Measurements from ENCODE around the gene ANKRD33. TPM values are rescaled to one million over a fixed set of nuclear protein-coding genes. Genes with fewer than 3 reads are reported as not detected.

The ANKRD33 gene, protein sequence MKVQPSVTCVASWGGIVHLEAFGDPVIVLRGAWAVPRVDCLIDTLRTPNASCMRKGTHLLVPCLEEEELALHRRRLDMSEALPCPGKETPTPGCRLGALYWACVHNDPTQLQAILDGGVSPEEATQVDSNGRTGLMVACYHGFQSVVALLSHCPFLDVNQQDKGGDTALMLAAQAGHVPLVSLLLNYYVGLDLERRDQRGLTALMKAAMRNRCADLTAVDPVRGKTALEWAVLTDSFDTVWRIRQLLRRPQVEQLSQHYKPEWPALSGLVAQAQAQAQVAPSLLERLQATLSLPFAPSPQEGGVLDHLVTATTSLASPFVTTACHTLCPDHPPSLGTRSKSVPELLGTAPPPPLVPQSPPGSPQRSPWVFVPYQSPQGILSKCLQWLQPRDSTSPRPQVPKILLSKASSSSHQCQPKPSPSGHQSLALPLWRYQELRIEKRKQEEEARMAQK
- not detected for total RNA-seq

DNA sequence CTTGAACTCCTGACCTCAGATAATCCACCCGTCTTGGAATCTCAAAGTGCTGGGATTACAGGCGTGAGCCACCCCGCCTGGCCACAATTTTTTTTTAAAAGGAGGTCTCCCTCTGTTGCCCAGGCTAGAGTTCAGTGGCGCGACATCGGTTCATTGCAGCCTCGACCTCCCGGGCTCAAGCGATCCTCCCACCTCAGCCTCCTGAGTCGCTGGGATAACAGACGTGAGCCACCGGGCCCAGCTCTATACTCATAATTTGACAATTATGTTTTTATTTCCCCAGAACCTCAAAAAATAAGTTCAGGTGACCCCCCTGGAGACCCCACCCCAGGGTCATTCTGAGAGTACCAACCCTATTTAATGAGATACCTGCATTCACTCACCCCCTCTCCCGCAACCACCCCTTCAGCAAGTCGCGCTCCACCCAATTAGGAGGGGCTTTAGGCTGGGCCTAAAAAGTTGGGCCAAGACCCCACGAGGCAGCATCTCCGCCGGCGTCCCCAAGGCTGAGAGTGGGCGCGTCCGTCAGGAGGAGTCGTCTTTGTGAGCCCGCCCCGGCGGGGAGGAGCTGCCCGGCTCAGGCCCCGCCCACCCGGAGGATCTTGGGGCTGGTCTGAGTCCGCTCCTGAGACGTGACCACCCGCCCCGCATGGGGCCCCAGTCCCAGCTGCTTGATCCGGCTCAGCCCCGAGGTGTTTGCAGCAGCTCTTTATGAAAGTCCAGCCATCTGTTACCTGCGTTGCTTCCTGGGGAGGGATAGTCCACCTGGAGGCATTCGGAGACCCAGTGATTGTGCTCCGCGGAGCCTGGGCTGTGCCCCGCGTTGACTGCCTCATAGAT, at the start of gene ANKRD33:
Gene ANKRD33 (plus strand): TSS at position 628 of the 840 bp plus-strand sequence. CDS start 84 bp downstream, at position 712.
- TF ChIP-seq CTCF (IDR thresholded peaks at IDR 0.05) = no peak
- DNase-seq (ENCODE audit: low spot score) = peak; percentile 26
- peak; percentile 16 for ATAC-seq (ENCODE audit: low FRiP score)

GRCh38 chr12:51838762-51839161, 49.1 kb upstream of the ANKRD33 start:
- no peak for TF ChIP-seq CTCF (IDR thresholded peaks at IDR 0.05)
- no peak for ATAC-seq (ENCODE audit: low FRiP score)
- DNase-seq (ENCODE audit: low spot score) = no peak

DNA sequence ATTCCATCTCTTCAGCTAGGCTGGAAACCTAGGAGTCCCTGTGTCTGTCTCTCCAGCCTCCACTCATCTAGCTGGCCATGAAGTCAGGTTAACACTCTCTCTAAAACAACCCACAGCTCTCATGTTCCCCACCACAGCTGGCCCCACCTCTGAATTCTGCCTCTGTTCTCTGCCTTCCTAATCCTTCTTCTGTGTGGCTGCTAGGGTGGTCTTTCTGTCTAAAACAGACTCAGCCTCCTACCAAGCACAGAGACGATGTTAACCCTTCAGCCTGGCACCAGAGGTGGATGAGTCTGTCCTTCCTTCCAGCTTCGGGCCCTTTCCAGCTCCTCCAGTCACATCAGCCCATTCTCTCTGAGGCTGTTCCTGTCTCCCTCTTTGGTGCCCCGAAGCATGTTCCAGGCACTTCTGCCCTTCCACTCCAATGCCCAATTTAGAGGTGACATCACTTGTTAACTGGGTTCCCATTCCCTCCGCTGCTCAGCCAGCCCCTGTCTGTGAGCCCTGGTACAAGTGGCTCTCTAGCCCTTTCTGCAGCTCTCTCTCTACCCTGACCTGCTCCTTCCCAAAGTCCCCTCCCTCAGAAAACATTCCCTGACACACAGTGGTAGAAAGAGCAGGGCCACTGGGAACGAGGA, 48.5 kb upstream of the ANKRD33 start:
- TF ChIP-seq CTCF (IDR thresholded peaks at IDR 0.05) = no peak
- no peak for ATAC-seq (ENCODE audit: low FRiP score)
- DNase-seq (ENCODE audit: low spot score) = no peak

GRCh38 chr12:51840966-51841365, 46.9 kb upstream of the ANKRD33 start:
- TF ChIP-seq CTCF (IDR thresholded peaks at IDR 0.05) = no peak
- no peak for DNase-seq (ENCODE audit: low spot score)
- ATAC-seq (ENCODE audit: low FRiP score) = no peak

GRCh38 chr12:51841727-51842126, 46.2 kb upstream of the ANKRD33 start:
- TF ChIP-seq CTCF (IDR thresholded peaks at IDR 0.05) = no peak
- no peak for ATAC-seq (ENCODE audit: low FRiP score)

DNA sequence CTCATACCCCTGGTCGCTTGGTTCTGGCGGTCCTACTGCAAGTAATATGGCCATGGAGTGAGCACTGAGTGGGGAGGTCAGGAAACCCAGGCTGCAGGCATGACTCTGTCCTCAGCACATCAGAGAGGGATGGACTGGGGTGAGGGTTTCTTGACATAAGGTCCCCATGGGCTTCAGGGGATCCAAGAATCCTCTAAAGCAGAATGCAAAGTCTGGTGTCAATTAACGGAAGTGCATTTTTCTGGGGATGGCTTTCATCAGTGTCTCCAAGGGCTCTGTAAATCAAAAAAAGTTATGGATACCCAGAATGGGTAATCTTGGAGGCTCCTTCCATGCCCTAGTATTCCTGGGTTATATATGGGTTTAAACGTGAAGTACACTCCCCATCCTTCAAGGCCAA, 43.0 kb upstream of the ANKRD33 start:
- no peak for DNase-seq (ENCODE audit: low spot score)
- no peak for ATAC-seq (ENCODE audit: low FRiP score)
- no peak for TF ChIP-seq CTCF (IDR thresholded peaks at IDR 0.05)

More at GRCh38 chr12:51841727-51842126, 46.2 kb upstream of the ANKRD33 start:
- no peak for DNase-seq (ENCODE audit: low spot score)

All from omental fat pad (tissue), 4 donors.